OCI-LY7 (cell line): ENCODE data around the gene PLPPR5.

Experiments
- CTCF ChIP-seq: fragments of 200-600 bp; sonication (generic); conservative IDR thresholded peaks from 2 replicates; pipeline ENCODE4 v1.5.1; 2014; ENCODE audit warnings: mild to moderate bottlenecking, antibody characterized with exemption, low read length, moderate library complexity, mixed read lengths
- EZH2phosphoT487 ChIP-seq: fragments of 200-600 bp; sonication (generic); IDR thresholded peaks from 2 replicates; pipeline ENCODE4 v1.6.1; 2018; ENCODE audit warnings: low read depth, borderline replicate concordance, mild to moderate bottlenecking, mixed run types, antibody characterized with exemption, low read length, moderate library complexity, mixed read lengths

- TF ChIP-seq CTCF (no peak), EZH2phosphoT487 (no peak)
These were observed 13.7 kb upstream of the PLPPR5 start for GRCh38 chr1:99018313-99018712.
